Mesenchymal stem cell (in vitro differentiated cells and primary cell): ENCODE measurements around the gene NEK3.
A peak's percentile ranks its signal among the peaks of the same experiment; 100 is the strongest.

Source experiments
- DNase-seq: peaks from one replicate; pipeline ENCODE4 v3.0.0-alpha.2; 2013
- H2AFZ ChIP-seq: one replicate; pipeline ENCODE4 v1.6.1; 2013; ENCODE audit warnings: low read depth, mild to moderate bottlenecking, control low read depth, inconsistent platforms, low read length, moderate library complexity
- H2AK5ac ChIP-seq: 2 replicates; pipeline ENCODE4 v1.6.1; 2013; ENCODE audit warnings: low read length, moderate library complexity, mild to moderate bottlenecking, inconsistent platforms; ENCODE audit not compliant: severe bottlenecking
- H2BK120ac ChIP-seq: one replicate; pipeline ENCODE4 v1.6.1; 2013; ENCODE audit warnings: low read depth, mild to moderate bottlenecking, inconsistent platforms, low read length, moderate library complexity
- H2BK12ac ChIP-seq, 2 experiments: one replicate each; pipeline ENCODE4 v1.6.1; 2013; ENCODE audit warnings: inconsistent platforms in 2 of 2, low read length in 2 of 2, mild to moderate bottlenecking in 2 of 2, moderate library complexity in 2 of 2, control low read depth in 1 of 2
- H2BK15ac ChIP-seq: one replicate; pipeline ENCODE4 v1.6.1; 2013; ENCODE audit warnings: mild to moderate bottlenecking, low read depth, inconsistent platforms; ENCODE audit not compliant: poor library complexity, severe bottlenecking
- H2BK5ac ChIP-seq: 2 replicates; pipeline ENCODE4 v1.6.1; 2013; ENCODE audit warnings: low read depth, mild to moderate bottlenecking, low read length, control low read depth, inconsistent platforms; ENCODE audit not compliant: poor library complexity, severe bottlenecking
- H3K14ac ChIP-seq, 2 experiments: one replicate each; pipeline ENCODE4 v1.6.1; 2013; ENCODE audit warnings: inconsistent platforms in 2 of 2, low read length in 2 of 2, control low read depth in 1 of 2, mild to moderate bottlenecking in 1 of 2, moderate library complexity in 1 of 2
- H3K18ac ChIP-seq, 2 experiments: one replicate each; pipeline ENCODE4 v1.6.1; 2013; ENCODE audit warnings: inconsistent platforms in 2 of 2, low read length in 2 of 2, control low read depth in 1 of 2, low read depth in 1 of 2, mild to moderate bottlenecking in 1 of 2
- H3K23ac ChIP-seq, 2 experiments: one replicate each; pipeline ENCODE4 v1.6.1; 2013; ENCODE audit warnings: inconsistent platforms in 2 of 2, low read length in 2 of 2, mild to moderate bottlenecking in 2 of 2, moderate library complexity in 2 of 2, control low read depth in 1 of 2
- H3K27ac ChIP-seq: 2 replicates; pipeline ENCODE4 v1.5.1; 2013; ENCODE audit warnings: mild to moderate bottlenecking, moderate library complexity, low read length, control low read depth, inconsistent platforms; ENCODE audit not compliant: poor library complexity, severe bottlenecking
- H3K27me3 ChIP-seq, 2 experiments: 2 replicates each; pipeline versions ENCODE4 v1.6.1 to v1.7.0; 2013; ENCODE audit warnings: low read length in 2 of 2, mild to moderate bottlenecking in 2 of 2, moderate library complexity in 2 of 2, control low read depth in 1 of 2, inconsistent platforms in 1 of 2; ENCODE audit not compliant: control insufficient read depth in 1 of 2, insufficient read depth in 1 of 2
- H3K36me3 ChIP-seq, 2 experiments: 2 replicates each; pipeline versions ENCODE4 v1.6.1 to v1.7.0; 2013; ENCODE audit warnings: low read length in 2 of 2, control low read depth in 1 of 2, inconsistent platforms in 1 of 2, low read depth in 1 of 2, mild to moderate bottlenecking in 1 of 2; ENCODE audit not compliant: insufficient read depth in 2 of 2, control insufficient read depth in 1 of 2
- H3K4ac ChIP-seq, 2 experiments: one replicate each; pipeline ENCODE4 v1.6.1; 2013; ENCODE audit warnings: inconsistent platforms in 2 of 2, low read length in 2 of 2, mild to moderate bottlenecking in 2 of 2, moderate library complexity in 2 of 2, control low read depth in 1 of 2, low read depth in 1 of 2
- H3K4me1 ChIP-seq: 2 replicates; pipeline ENCODE4 v1.6.1; 2013; ENCODE audit warnings: low read depth, low read length, control low read depth; ENCODE audit not compliant: control insufficient read depth, insufficient read depth
- H3K4me2 ChIP-seq: 2 replicates; pipeline ENCODE4 v1.6.1; 2013; ENCODE audit warnings: low read length, mild to moderate bottlenecking, inconsistent platforms; ENCODE audit not compliant: poor library complexity, severe bottlenecking
- H3K4me3 ChIP-seq, 2 experiments: 2 replicates each; pipeline versions ENCODE4 v1.5.1 to v1.7.0; 2013; ENCODE audit warnings: low read length in 2 of 2, mild to moderate bottlenecking in 2 of 2, control low read depth in 1 of 2, low read depth in 1 of 2; ENCODE audit not compliant: insufficient read depth in 1 of 2
- H3K79me1 ChIP-seq: replicated peaks from 2 replicates; pipeline ENCODE4 v1.6.1; 2013; ENCODE audit warnings: mild to moderate bottlenecking, control low read depth, low read length, inconsistent platforms; ENCODE audit not compliant: poor library complexity, severe bottlenecking
- H3K9ac ChIP-seq: 2 replicates; pipeline ENCODE4 v1.7.0; 2013; ENCODE audit warnings: mild to moderate bottlenecking, low read length, moderate library complexity
- H3K9me3 ChIP-seq: 2 replicates; pipeline ENCODE4 v1.7.0; 2013; ENCODE audit warnings: mild to moderate bottlenecking, low read length; ENCODE audit not compliant: control insufficient read depth
- H4K8ac ChIP-seq: one replicate; pipeline ENCODE4 v1.6.1; 2013; ENCODE audit warnings: inconsistent platforms, mild to moderate bottlenecking, low read length, moderate library complexity
- H4K91ac ChIP-seq: one replicate; pipeline ENCODE4 v1.6.1; 2013; ENCODE audit warnings: mild to moderate bottlenecking, low read length, inconsistent platforms
- WGBS: methylation state at CpG from one replicate; pipeline ENCODE4 v1.1.7; 2013; ENCODE audit warnings: mixed read lengths; 5-methylcytosine and 5-hydroxymethylcytosine counted together

Gene NEK3

GRCh38 chr13:52128714-52129700 is 30.4 kb downstream of the NEK3 start, which contains the start of gene NEK5:
NEK5 (minus strand) TSS chr13:52129073; CDS start chr13:52127482, 1,591 bp downstream.
- Histone ChIP-seq H3K79me1 (no peaks in the 10 kb centered on the region), H3K9ac (peak within 1 kb of the TSS; percentile 72), H3K23ac (no peak within 1 kb of the TSS), H3K27ac (no peak within 1 kb of the TSS), H3K4ac (no peak within 1 kb of the TSS), H3K4me2 (peak within 1 kb of the TSS; percentile 81), H2BK12ac (no peak within 1 kb of the TSS), H2BK5ac (no peak within 1 kb of the TSS), H3K4me3 (peak within 1 kb of the TSS; percentile 73 to 79), H2AK5ac (no peak within 1 kb of the TSS), H3K9me3 (no peaks in the 10 kb centered on the region), H2AFZ (peak within 1 kb of the TSS; percentile 72), H3K4me1 (peaks cover 4% of the 10 kb centered on the region), H3K36me3 (peaks cover 15 to 32% of the 10 kb centered on the region in 2 experiments), H2BK120ac (no peak within 1 kb of the TSS), H2BK15ac (no peak within 1 kb of the TSS), H3K27me3 (peaks cover 0 to 3% of the 10 kb centered on the region in 2 experiments), H4K8ac (no peak within 1 kb of the TSS), H4K91ac (no peak within 1 kb of the TSS), H3K18ac (no peak within 1 kb of the TSS), H3K14ac (no peak within 1 kb of the TSS)
- DNase-seq, result peak; percentile 72
- WGBS, result 13% methylated on average over 67 of the region's 71 CpGs

- H3K27me3 ChIP-seq, result peaks cover 3 to 6% of the 10 kb centered on the region in 2 experiments
- no peaks in the 10 kb centered on the region for H3K79me1 ChIP-seq
- H2BK15ac ChIP-seq, result no peak overlapping the region
- DNase-seq, result peak; percentile 70
- no peak overlapping the region for H2BK5ac ChIP-seq
- H2BK12ac ChIP-seq, result no peak overlapping the region
- no peak overlapping the region for H3K23ac ChIP-seq
- H3K4ac ChIP-seq, result no peak overlapping the region
- H2AK5ac ChIP-seq, result no peak overlapping the region
- H4K8ac ChIP-seq, result no peak overlapping the region
- no peak overlapping the region for H4K91ac ChIP-seq
- no peak overlapping the region for H3K27ac ChIP-seq
- peak overlapping the region; percentile 72 for H2AFZ ChIP-seq
- peaks cover 4% of the 10 kb centered on the region for H3K4me1 ChIP-seq
- peaks cover 13 to 24% of the 10 kb centered on the region in 2 experiments for H3K36me3 ChIP-seq
- peak overlapping the region; percentile 81 for H3K4me2 ChIP-seq
- no peak overlapping the region for H3K18ac ChIP-seq
- WGBS, result 4% methylated on average over 31 of the region's 33 CpGs
- no peak overlapping the region for H3K14ac ChIP-seq
- H3K9ac ChIP-seq, result peak overlapping the region; percentile 72
- H2BK120ac ChIP-seq, result no peak overlapping the region
- H3K9me3 ChIP-seq, result no peaks in the 10 kb centered on the region
- peak overlapping the region; percentile 73 to 79 for H3K4me3 ChIP-seq
These were observed 31.4 kb downstream of the NEK3 start for GRCh38 chr13:52127783-52128702.

- Histone ChIP-seq H4K8ac (no peak overlapping the region), H3K4me1 (peaks cover 4% of the 10 kb centered on the region), H2BK15ac (no peak overlapping the region), H4K91ac (no peak overlapping the region), H3K36me3 (peaks cover 9 to 18% of the 10 kb centered on the region in 2 experiments), H2BK5ac (no peak overlapping the region), H3K9me3 (no peaks in the 10 kb centered on the region), H2AK5ac (no peak overlapping the region), H2AFZ (no peak overlapping the region), H3K4me3 (peak overlapping the region in 1 of 2 experiments; percentile 79), H2BK12ac (no peak overlapping the region), H3K14ac (no peak overlapping the region), H3K23ac (no peak overlapping the region), H3K4ac (no peak overlapping the region), H3K79me1 (no peaks in the 10 kb centered on the region), H3K27ac (no peak overlapping the region), H3K4me2 (no peak overlapping the region), H2BK120ac (no peak overlapping the region), H3K27me3 (peaks cover 3 to 6% of the 10 kb centered on the region in 2 experiments), H3K18ac (no peak overlapping the region), H3K9ac (peak overlapping the region; percentile 7)
- no peak for DNase-seq
- 72% methylated on average over 3 of the region's 6 CpGs for WGBS
These were observed 32.0 kb downstream of the NEK3 start for GRCh38 chr13:52127378-52127777.
